SK-N-SH (cell line): Measurements from ENCODE around the gene SLC9C1. TPM values are rescaled to one million over a fixed set of nuclear protein-coding genes. Genes with fewer than 3 reads are reported as not detected.

Experiments
- CTCF ChIA-PET: fragments of 300-600, 350-600 bp; formaldehyde crosslinking; extraction: SDS; loops from one replicate; lab custom pipeline; 2021; lab: Yijun Ruan, JAX
- POLR2A ChIA-PET: fragments of 350-600 bp; sonication (Branson Sonifier 250); formaldehyde crosslinking; extraction: SDS; loops from one replicate; lab custom pipeline; 2020; ENCODE audit warnings: antibody characterized with exemption, inconsistent platforms; lab: Yijun Ruan, JAX
- DNase-seq: peaks from one replicate; pipeline ENCODE4 v3.0.0; 2012
- H2AFZ ChIP-seq: fragments of 200-600 bp; sonication (generic); 2 replicates; pipeline ENCODE4 v1.8.1; 2016; ENCODE audit warnings: antibody characterized with exemption, mild to moderate bottlenecking, low read depth
- H3F3A ChIP-seq: fragments of 200-600 bp; sonication (generic); replicated peaks from 2 replicates; pipeline ENCODE3; 2016; ENCODE audit warnings: antibody characterized with exemption, mild to moderate bottlenecking; ENCODE audit not compliant: insufficient read depth
- H3K27ac ChIP-seq, 2 experiments: fragments of 200-500 bp in 1 of 2; fragments of 200-600 bp in 1 of 2; sonication (Bioruptor generic) in 1 of 2; sonication (generic), shearing (Covaris generic) in 1 of 2; 2 replicates each; pipeline versions ENCODE4 v1.5.1 to v1.6.1; 2014 to 2016; ENCODE audit warnings: low read depth in 2 of 2, inconsistent platforms in 1 of 2, low read length in 1 of 2, mild to moderate bottlenecking in 1 of 2, mixed read lengths in 1 of 2
- H3K27me3 ChIP-seq: fragments of 200-600 bp; sonication (generic), shearing (Covaris generic); 2 replicates; pipeline ENCODE4 v1.6.1; 2016; ENCODE audit warnings: mixed run types; ENCODE audit not compliant: insufficient read depth
- H3K36me3 ChIP-seq, 2 experiments: fragments of 200-500 bp in 1 of 2; fragments of 200-600 bp in 1 of 2; sonication (Bioruptor generic) in 1 of 2; sonication (generic) in 1 of 2; replicated peaks in 1 of 2; 2 replicates each; pipeline versions ENCODE3 to v1.5.1; 2014 to 2016; ENCODE audit warnings: low read length in 1 of 2, mild to moderate bottlenecking in 1 of 2; ENCODE audit not compliant: insufficient read depth in 2 of 2, control insufficient read depth in 1 of 2
- H3K4me1 ChIP-seq, 2 experiments: fragments of 200-500 bp in 1 of 2; fragments of 200-600 bp in 1 of 2; sonication (Bioruptor generic) in 1 of 2; sonication (generic), shearing (Covaris generic) in 1 of 2; 2 replicates each; pipeline versions ENCODE4 v1.5.1 to v1.6.1; 2014 to 2016; ENCODE audit warnings: low read depth in 1 of 2, low read length in 1 of 2, mixed run types in 1 of 2; ENCODE audit not compliant: insufficient read depth in 2 of 2, control insufficient read depth in 1 of 2
- H3K4me2 ChIP-seq: fragments of 200-600 bp; sonication (generic), shearing (Covaris generic); 2 replicates; pipeline ENCODE4 v1.6.1; 2017; ENCODE audit warnings: mixed run types
- H3K4me3 ChIP-seq, 2 experiments: fragments of 200-500 bp in 1 of 2; fragments of 200-600 bp in 1 of 2; sonication (Bioruptor generic) in 1 of 2; sonication (generic), shearing (Covaris generic) in 1 of 2; 2 replicates each; pipeline versions ENCODE4 v1.5.1 to v1.8.1; 2014 to 2016; ENCODE audit warnings: low read depth in 2 of 2, inconsistent platforms in 1 of 2, low read length in 1 of 2, mild to moderate bottlenecking in 1 of 2, mixed read lengths in 1 of 2, moderate library complexity in 1 of 2
- H3K79me2 ChIP-seq: fragments of 200-600 bp; sonication (generic); 2 replicates; pipeline ENCODE4 v1.8.1; 2017; ENCODE audit warnings: mild to moderate bottlenecking; ENCODE audit not compliant: insufficient read depth
- H3K9ac ChIP-seq: fragments of 200-600 bp; sonication (generic); 2 replicates; pipeline ENCODE4 v1.6.1; 2017; ENCODE audit warnings: mixed run types
- H3K9me2 ChIP-seq: fragments of 200-600 bp; sonication (generic); 2 replicates; pipeline ENCODE4 v1.6.1; 2017; ENCODE audit warnings: mixed run types
- H3K9me3 ChIP-seq: fragments of 200-600 bp; sonication (generic); 2 replicates; pipeline ENCODE4 v1.6.1; 2017; ENCODE audit warnings: mixed run types, mild to moderate bottlenecking, moderate library complexity
- H4K20me1 ChIP-seq: fragments of 200-600 bp; sonication (generic); 2 replicates; pipeline ENCODE4 v1.6.1; 2017; ENCODE audit warnings: mild to moderate bottlenecking, mixed run types; ENCODE audit not compliant: insufficient read depth
- CHD2 ChIP-seq: fragments of 150-350 bp; IDR thresholded peaks from 2 replicates; pipeline ENCODE4 v1.6.1; 2018; ENCODE audit warnings: low read length; ENCODE audit not compliant: partially characterized antibody
- EP300 ChIP-seq, 2 experiments: IDR thresholded peaks; 2 replicates each; pipeline versions ENCODE4 v1.4.0 to v1.6.1; 2012; ENCODE audit warnings: borderline replicate concordance in 1 of 2, low read depth in 1 of 2, low read length in 1 of 2
- FOSL2 ChIP-seq: IDR thresholded peaks from 2 replicates; pipeline ENCODE4 v1.4.0; 2012; ENCODE audit warnings: low read depth, mild to moderate bottlenecking, moderate library complexity, borderline replicate concordance
- FOXJ3 ChIP-seq: sonication (generic); formaldehyde crosslinking; IDR thresholded peaks from 2 replicates; pipeline ENCODE4 v1.5.1; 2020; ENCODE audit warnings: mild to moderate bottlenecking, missing genetic modification reagents
- FOXM1 ChIP-seq: IDR thresholded peaks from 2 replicates; pipeline ENCODE4 v1.4.0; 2012; ENCODE audit warnings: low read depth, mild to moderate bottlenecking
- GATA2 ChIP-seq: sonication (generic); formaldehyde crosslinking; IDR thresholded peaks from 2 replicates; pipeline ENCODE4 v1.5.0; 2020; ENCODE audit warnings: mild to moderate bottlenecking, missing genetic modification reagents
- MEF2A ChIP-seq: IDR thresholded peaks from 2 replicates; pipeline ENCODE4 v1.4.0; 2012; ENCODE audit warnings: low read depth, borderline replicate concordance
- NRF1 ChIP-seq: IDR thresholded peaks from 2 replicates; pipeline ENCODE4 v1.6.1; 2012; ENCODE audit warnings: low read depth, mild to moderate bottlenecking, low read length
- RAD21 ChIP-seq: IDR thresholded peaks from 2 replicates; pipeline ENCODE4 v1.6.1; 2012; ENCODE audit warnings: mild to moderate bottlenecking, low read length
- RFX5 ChIP-seq: IDR thresholded peaks from 2 replicates; pipeline ENCODE4 v1.6.1; 2012; ENCODE audit warnings: mild to moderate bottlenecking, improper control_type of control experiment, low read length
- SIN3A ChIP-seq: IDR thresholded peaks from 2 replicates; pipeline ENCODE4 v1.6.1; 2012; ENCODE audit warnings: low read depth, mild to moderate bottlenecking, low read length, moderate library complexity, borderline replicate concordance
- SMC3 ChIP-seq: IDR thresholded peaks from 2 replicates; pipeline ENCODE4 v1.6.1; 2012; ENCODE audit warnings: low read depth, low read length, improper control_type of control experiment
- TCF12 ChIP-seq: IDR thresholded peaks from 2 replicates; pipeline ENCODE4 v1.4.0; 2012
- YY1 ChIP-seq: IDR thresholded peaks from 2 replicates; pipeline ENCODE4 v1.4.0; 2012; ENCODE audit warnings: low read depth, mild to moderate bottlenecking
- WGBS: methylation state at CpG from one replicate; pipeline ENCODE4 v1.1.6; 2017; ENCODE audit warnings: low lambda C conversion rate; 5-methylcytosine and 5-hydroxymethylcytosine counted together
- polyA plus RNA-seq, 3 experiments: library from polyadenylated mRNA; depleted of rRNA; stranded (reverse); fragments of >200 nt; gene quantifications; 2 replicates each; pipeline ENCODE4 v1.2.3, GENCODE V29; 2012
- TF ChIP-seq, protein P1 (sequence below): fragments of 150-350 bp; IDR thresholded peaks from 2 replicates; pipeline ENCODE4 v1.6.1; 2016; ENCODE audit warnings: mild to moderate bottlenecking, low read depth, low read length
- TF ChIP-seq, protein P2 (sequence below): IDR thresholded peaks from 2 replicates; pipeline ENCODE4 v1.6.1; 2012; ENCODE audit warnings: mild to moderate bottlenecking, low read depth, low read length, moderate library complexity
- TF ChIP-seq, protein P3 (sequence below): IDR thresholded peaks from 2 replicates; pipeline ENCODE4; 2012
- TF ChIP-seq, protein P4 (sequence below): IDR thresholded peaks from 2 replicates; pipeline ENCODE4 v1.4.0; 2012; ENCODE audit warnings: low read depth
- TF ChIP-seq, protein P5 (sequence below): fragments of 200-600 bp; sonication (generic); IDR thresholded peaks from 2 replicates; pipeline ENCODE4 v1.6.1; 2017; ENCODE audit warnings: antibody characterized with exemption, mild to moderate bottlenecking, moderate library complexity

SLC9C1 gene
- polyA plus RNA-seq, 1 of the 3 experiments (the other 2 are of a cell fraction) = not detected

DNA sequence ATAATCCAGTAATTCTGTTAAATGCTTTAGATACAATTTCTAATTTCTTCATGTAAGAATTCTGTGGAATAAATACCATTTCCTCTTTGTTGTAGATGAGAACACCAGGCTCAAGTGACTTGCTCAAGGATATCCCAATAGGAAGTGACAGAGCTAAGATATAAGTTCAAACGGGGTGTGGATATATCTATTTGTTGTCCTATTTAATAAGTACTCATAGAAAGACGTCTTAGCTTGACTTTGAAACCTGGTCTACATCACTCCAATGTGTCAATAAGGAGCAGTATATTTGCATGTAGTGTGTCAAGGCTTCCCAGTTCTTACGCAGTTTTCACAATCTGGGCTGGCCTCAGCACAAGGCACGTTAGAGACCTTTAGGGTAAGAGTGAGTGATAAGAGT lies 156.2 kb downstream of the SLC9C1 start:
- Histone ChIP-seq H3K9me3 (no peaks in the 10 kb centered on the region), H2AFZ (no peak overlapping the region), H3K79me2 (no peaks in the 10 kb centered on the region), H3K27me3 (no peaks in the 10 kb centered on the region), H3K9ac (no peak overlapping the region), H3K4me3 (no peak overlapping the region), H3K4me1 (peaks cover 0 to 4% of the 10 kb centered on the region in 2 experiments; a peak in 2 of 4 replicates), H3F3A (no peaks in the 10 kb centered on the region), H4K20me1 (no peaks in the 10 kb centered on the region), H3K4me2 (no peak overlapping the region), H3K9me2 (no peaks in the 10 kb centered on the region), H3K27ac (no peak overlapping the region), H3K36me3 (no peaks in the 10 kb centered on the region)
- ChIA-PET POLR2A (no interaction called here), CTCF (interaction anchor here (1.2 to 3.2 kb wide), 9 partner anchors 11 to 394 kb away, joined by 3 to 10 read pairs (median 4); no protein-coding TSS in a partner anchor)
- 36% methylated on average over 4 of the region's 4 CpGs for WGBS
- DNase-seq = no peak
- TF ChIP-seq, protein P1, sequence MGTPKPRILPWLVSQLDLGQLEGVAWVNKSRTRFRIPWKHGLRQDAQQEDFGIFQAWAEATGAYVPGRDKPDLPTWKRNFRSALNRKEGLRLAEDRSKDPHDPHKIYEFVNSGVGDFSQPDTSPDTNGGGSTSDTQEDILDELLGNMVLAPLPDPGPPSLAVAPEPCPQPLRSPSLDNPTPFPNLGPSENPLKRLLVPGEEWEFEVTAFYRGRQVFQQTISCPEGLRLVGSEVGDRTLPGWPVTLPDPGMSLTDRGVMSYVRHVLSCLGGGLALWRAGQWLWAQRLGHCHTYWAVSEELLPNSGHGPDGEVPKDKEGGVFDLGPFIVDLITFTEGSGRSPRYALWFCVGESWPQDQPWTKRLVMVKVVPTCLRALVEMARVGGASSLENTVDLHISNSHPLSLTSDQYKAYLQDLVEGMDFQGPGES = no peak
- TF ChIP-seq GATA2 (CRISPR knock-in tag) (no peak), FOSL2 (no peak), RFX5 (no peak)
- TF ChIP-seq, protein P2, sequence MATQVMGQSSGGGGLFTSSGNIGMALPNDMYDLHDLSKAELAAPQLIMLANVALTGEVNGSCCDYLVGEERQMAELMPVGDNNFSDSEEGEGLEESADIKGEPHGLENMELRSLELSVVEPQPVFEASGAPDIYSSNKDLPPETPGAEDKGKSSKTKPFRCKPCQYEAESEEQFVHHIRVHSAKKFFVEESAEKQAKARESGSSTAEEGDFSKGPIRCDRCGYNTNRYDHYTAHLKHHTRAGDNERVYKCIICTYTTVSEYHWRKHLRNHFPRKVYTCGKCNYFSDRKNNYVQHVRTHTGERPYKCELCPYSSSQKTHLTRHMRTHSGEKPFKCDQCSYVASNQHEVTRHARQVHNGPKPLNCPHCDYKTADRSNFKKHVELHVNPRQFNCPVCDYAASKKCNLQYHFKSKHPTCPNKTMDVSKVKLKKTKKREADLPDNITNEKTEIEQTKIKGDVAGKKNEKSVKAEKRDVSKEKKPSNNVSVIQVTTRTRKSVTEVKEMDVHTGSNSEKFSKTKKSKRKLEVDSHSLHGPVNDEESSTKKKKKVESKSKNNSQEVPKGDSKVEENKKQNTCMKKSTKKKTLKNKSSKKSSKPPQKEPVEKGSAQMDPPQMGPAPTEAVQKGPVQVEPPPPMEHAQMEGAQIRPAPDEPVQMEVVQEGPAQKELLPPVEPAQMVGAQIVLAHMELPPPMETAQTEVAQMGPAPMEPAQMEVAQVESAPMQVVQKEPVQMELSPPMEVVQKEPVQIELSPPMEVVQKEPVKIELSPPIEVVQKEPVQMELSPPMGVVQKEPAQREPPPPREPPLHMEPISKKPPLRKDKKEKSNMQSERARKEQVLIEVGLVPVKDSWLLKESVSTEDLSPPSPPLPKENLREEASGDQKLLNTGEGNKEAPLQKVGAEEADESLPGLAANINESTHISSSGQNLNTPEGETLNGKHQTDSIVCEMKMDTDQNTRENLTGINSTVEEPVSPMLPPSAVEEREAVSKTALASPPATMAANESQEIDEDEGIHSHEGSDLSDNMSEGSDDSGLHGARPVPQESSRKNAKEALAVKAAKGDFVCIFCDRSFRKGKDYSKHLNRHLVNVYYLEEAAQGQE = no peak

DNA sequence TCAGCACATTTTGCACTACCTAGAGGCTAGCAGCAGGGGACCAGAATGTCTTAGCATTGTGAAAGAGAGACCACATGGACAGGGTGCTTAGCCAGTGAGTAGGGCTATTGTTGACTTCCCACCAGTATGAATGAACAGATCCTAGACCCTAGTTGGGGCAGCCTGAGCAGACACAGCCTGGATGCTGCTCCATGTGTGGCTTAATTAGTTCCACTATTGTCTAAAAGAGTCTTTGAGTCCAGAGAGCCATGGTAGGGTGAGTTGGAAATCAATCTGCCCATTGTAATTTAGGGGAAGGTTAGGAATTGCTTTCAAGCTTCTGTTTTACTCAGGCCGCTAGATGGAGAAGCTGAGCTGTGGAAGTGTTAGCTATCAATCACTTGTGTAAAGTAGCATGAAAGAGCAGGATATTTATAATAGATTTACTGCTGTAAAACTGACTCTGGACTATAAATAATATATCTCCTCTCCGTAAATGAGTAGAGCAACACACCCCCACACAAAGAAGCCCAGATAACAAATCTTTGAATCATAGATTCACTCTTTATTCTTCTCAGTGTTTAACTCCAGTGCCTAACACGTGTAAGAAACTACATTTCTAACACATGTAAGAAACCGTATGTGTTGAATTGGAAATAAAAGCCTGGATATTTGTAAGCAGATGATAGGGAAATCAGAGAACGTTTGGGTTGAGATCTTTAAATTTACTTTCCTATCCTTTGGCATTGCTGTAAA lies 156.9 kb downstream of the SLC9C1 start:
- ChIA-PET CTCF (interaction anchor here (0.5 to 3.2 kb wide), 14 partner anchors 10 to 396 kb away, joined by 3 to 10 read pairs (median 4); no protein-coding TSS in a partner anchor), POLR2A (no interaction called here)
- Histone ChIP-seq H3K27ac (no peak overlapping the region), H3K9me2 (no peaks in the 10 kb centered on the region), H3K27me3 (no peaks in the 10 kb centered on the region), H3K9me3 (no peaks in the 10 kb centered on the region), H3K9ac (no peak overlapping the region), H4K20me1 (no peaks in the 10 kb centered on the region), H3K4me1 (peaks cover 0 to 4% of the 10 kb centered on the region in 2 experiments; a peak in 2 of 4 replicates), H3F3A (no peaks in the 10 kb centered on the region), H3K79me2 (no peaks in the 10 kb centered on the region), H2AFZ (no peak overlapping the region), H3K4me3 (no peak overlapping the region; a peak in 1 of 4 replicates), H3K36me3 (no peaks in the 10 kb centered on the region), H3K4me2 (no peak overlapping the region)
- 43% methylated on average over 5 of the region's 5 CpGs for WGBS
- no peak for DNase-seq
- TF ChIP-seq, protein P3, sequence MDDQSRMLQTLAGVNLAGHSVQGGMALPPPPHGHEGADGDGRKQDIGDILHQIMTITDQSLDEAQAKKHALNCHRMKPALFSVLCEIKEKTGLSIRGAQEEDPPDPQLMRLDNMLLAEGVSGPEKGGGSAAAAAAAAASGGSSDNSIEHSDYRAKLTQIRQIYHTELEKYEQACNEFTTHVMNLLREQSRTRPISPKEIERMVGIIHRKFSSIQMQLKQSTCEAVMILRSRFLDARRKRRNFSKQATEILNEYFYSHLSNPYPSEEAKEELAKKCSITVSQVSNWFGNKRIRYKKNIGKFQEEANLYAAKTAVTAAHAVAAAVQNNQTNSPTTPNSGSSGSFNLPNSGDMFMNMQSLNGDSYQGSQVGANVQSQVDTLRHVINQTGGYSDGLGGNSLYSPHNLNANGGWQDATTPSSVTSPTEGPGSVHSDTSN = 0 out of 2 replicates have a peak, but pooled peaks have one; percentile 18
- TF ChIP-seq FOXJ3 = no peak
- TF ChIP-seq EP300 (IDR thresholded peaks at IDR 0.05; ENCODE audit: borderline replicate concordance in 1 of 2, low read depth in 1 of 2, low read length in 1 of 2) = no peak
- TF ChIP-seq SIN3A = no peak
- peak; percentile 12; the same call in 1 of the 2 replicates for TF ChIP-seq SMC3
- TF ChIP-seq, protein P4, sequence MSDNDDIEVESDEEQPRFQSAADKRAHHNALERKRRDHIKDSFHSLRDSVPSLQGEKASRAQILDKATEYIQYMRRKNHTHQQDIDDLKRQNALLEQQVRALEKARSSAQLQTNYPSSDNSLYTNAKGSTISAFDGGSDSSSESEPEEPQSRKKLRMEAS = no peak
- TF ChIP-seq FOSL2 = no peak
- TF ChIP-seq FOXM1 = no peak
- no peak for TF ChIP-seq YY1
- TF ChIP-seq TCF12 = no peak
- TF ChIP-seq, protein P5, sequence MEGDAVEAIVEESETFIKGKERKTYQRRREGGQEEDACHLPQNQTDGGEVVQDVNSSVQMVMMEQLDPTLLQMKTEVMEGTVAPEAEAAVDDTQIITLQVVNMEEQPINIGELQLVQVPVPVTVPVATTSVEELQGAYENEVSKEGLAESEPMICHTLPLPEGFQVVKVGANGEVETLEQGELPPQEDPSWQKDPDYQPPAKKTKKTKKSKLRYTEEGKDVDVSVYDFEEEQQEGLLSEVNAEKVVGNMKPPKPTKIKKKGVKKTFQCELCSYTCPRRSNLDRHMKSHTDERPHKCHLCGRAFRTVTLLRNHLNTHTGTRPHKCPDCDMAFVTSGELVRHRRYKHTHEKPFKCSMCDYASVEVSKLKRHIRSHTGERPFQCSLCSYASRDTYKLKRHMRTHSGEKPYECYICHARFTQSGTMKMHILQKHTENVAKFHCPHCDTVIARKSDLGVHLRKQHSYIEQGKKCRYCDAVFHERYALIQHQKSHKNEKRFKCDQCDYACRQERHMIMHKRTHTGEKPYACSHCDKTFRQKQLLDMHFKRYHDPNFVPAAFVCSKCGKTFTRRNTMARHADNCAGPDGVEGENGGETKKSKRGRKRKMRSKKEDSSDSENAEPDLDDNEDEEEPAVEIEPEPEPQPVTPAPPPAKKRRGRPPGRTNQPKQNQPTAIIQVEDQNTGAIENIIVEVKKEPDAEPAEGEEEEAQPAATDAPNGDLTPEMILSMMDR = peak; percentile 43
- no peak for TF ChIP-seq NRF1
- peak; percentile 72 for TF ChIP-seq RAD21
- TF ChIP-seq CHD2 = no peak
- no peak for TF ChIP-seq MEF2A
